GM13977 (cell line): ENCODE measurements around the gene TP53I11.

ENCODE experiments used
- DNase-seq: peaks from one replicate; pipeline ENCODE4 v3.0.0; 2012; ENCODE audit warnings: low spot score
- CTCF ChIP-seq: IDR thresholded peaks from 2 replicates; pipeline ENCODE4 v1.5.1; 2012; ENCODE audit warnings: mild to moderate bottlenecking, control low read depth; ENCODE audit not compliant: insufficient read depth; ENCODE audit errors: extremely low read depth, missing control alignments
- in situ Hi-C: fragments of 300-500 bp; cut with MboI; formaldehyde crosslinking; loops from one replicate; pipeline ENCODE4 v1.12.0; 2022; ENCODE audit warnings: low sequenced_read_pairs, low pct_unique_long_range_greater_than_20kb, mixed read lengths, inconsistent platforms; ENCODE audit not compliant: unreplicated experiment

The TP53I11 gene

GRCh38 chr11:44901120-44901633 lies 49.5 kb downstream of the TP53I11 start:
- no peak for TF ChIP-seq CTCF
- in situ Hi-C loops, result loop anchor here (10.0 kb wide), 1 partner anchor 276 kb away; no protein-coding TSS in a partner anchor
- no peak for DNase-seq

- no peak for DNase-seq
- in situ Hi-C loops, result loop anchor here (10.0 to 25.0 kb wide), 2 partner anchors 163 to 275 kb away; partner anchors contain the start of gene TSPAN18
Observed at GRCh38 chr11:44899959-44900358, 50.7 kb downstream of the TP53I11 start.

GRCh38 chr11:44893846-44894617 lies 56.7 kb downstream of the TP53I11 start:
- peak; percentile 88 for TF ChIP-seq CTCF
- in situ Hi-C loops, result loop anchor here (25.0 kb wide), 1 partner anchor 157 kb away; the partner anchor contains the start of gene TSPAN18
- DNase-seq, result peak; percentile 76

More at GRCh38 chr11:44899959-44900358, 50.7 kb downstream of the TP53I11 start:
- no peak for TF ChIP-seq CTCF

- in situ Hi-C loops, result loop anchor here (25.0 kb wide), 1 partner anchor 156 kb away; the partner anchor contains the start of gene TSPAN18
- no peak for DNase-seq
- TF ChIP-seq CTCF, result no peak
Observed at GRCh38 chr11:44893308-44893822, 57.3 kb downstream of the TP53I11 start.

- no peak for DNase-seq
- no peak for TF ChIP-seq CTCF
- in situ Hi-C loops, result loop anchor here (25.0 kb wide), 1 partner anchor 156 kb away; the partner anchor contains the start of gene TSPAN18
Observed at GRCh38 chr11:44892843-44893242, 57.8 kb downstream of the TP53I11 start.

- in situ Hi-C loops, result loop anchor here (25.0 kb wide), 1 partner anchor 152 kb away; the partner anchor contains the start of gene TSPAN18
- no peak for TF ChIP-seq CTCF
- DNase-seq, result no peak
Observed at GRCh38 chr11:44889266-44889665, 61.4 kb downstream of the TP53I11 start.
